ENCODE results near the gene PLEKHM3. TPM values are rescaled to one million over a fixed set of nuclear protein-coding genes. Genes with fewer than 3 reads are reported as not detected.

The PLEKHM3 gene
- total RNA-seq, 1 donor from 2014 or later, result 10.4 TPM

- no peak overlapping the region for H3K4me3 Mint-ChIP-seq (ENCODE audit: unreplicated experiment)
- H3K27ac Mint-ChIP-seq (ENCODE audit: unreplicated experiment), result no peak overlapping the region
- TF ChIP-seq, protein P1, sequence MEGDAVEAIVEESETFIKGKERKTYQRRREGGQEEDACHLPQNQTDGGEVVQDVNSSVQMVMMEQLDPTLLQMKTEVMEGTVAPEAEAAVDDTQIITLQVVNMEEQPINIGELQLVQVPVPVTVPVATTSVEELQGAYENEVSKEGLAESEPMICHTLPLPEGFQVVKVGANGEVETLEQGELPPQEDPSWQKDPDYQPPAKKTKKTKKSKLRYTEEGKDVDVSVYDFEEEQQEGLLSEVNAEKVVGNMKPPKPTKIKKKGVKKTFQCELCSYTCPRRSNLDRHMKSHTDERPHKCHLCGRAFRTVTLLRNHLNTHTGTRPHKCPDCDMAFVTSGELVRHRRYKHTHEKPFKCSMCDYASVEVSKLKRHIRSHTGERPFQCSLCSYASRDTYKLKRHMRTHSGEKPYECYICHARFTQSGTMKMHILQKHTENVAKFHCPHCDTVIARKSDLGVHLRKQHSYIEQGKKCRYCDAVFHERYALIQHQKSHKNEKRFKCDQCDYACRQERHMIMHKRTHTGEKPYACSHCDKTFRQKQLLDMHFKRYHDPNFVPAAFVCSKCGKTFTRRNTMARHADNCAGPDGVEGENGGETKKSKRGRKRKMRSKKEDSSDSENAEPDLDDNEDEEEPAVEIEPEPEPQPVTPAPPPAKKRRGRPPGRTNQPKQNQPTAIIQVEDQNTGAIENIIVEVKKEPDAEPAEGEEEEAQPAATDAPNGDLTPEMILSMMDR (IDR thresholded peaks at IDR 0.05; ENCODE audit: unreplicated experiment), result no peak
- peaks cover 3% of the 10 kb centered on the region for H3K27me3 Mint-ChIP-seq (ENCODE audit: unreplicated experiment)
- no peak for DNase-seq (ENCODE audit: low spot score)
- H3K36me3 Mint-ChIP-seq (ENCODE audit: low read depth, unreplicated experiment), result no peaks in the 10 kb centered on the region
- H3K4me1 Mint-ChIP-seq (ENCODE audit: unreplicated experiment), result peaks cover 8% of the 10 kb centered on the region
- H3K9me3 Mint-ChIP-seq (ENCODE audit: unreplicated experiment), result no peaks in the 10 kb centered on the region
Measured at GRCh38 chr2:207833251-207833751, 192.0 kb downstream of the PLEKHM3 start.

- DNase-seq (ENCODE audit: low spot score), result no peak
- Mint-ChIP-seq H3K9me3 (ENCODE audit: unreplicated experiment) (no peaks in the 10 kb centered on the region), H3K27ac (ENCODE audit: unreplicated experiment) (no peak overlapping the region), H3K4me3 (ENCODE audit: unreplicated experiment) (no peak overlapping the region), H3K36me3 (ENCODE audit: low read depth, unreplicated experiment) (no peaks in the 10 kb centered on the region), H3K4me1 (ENCODE audit: unreplicated experiment) (peaks cover 6% of the 10 kb centered on the region), H3K27me3 (ENCODE audit: unreplicated experiment) (peaks cover 3% of the 10 kb centered on the region)
- TF ChIP-seq, protein P1 (IDR thresholded peaks at IDR 0.05; ENCODE audit: unreplicated experiment), result no peak
Measured at GRCh38 chr2:207831584-207832248, 193.6 kb downstream of the PLEKHM3 start.

DNA sequence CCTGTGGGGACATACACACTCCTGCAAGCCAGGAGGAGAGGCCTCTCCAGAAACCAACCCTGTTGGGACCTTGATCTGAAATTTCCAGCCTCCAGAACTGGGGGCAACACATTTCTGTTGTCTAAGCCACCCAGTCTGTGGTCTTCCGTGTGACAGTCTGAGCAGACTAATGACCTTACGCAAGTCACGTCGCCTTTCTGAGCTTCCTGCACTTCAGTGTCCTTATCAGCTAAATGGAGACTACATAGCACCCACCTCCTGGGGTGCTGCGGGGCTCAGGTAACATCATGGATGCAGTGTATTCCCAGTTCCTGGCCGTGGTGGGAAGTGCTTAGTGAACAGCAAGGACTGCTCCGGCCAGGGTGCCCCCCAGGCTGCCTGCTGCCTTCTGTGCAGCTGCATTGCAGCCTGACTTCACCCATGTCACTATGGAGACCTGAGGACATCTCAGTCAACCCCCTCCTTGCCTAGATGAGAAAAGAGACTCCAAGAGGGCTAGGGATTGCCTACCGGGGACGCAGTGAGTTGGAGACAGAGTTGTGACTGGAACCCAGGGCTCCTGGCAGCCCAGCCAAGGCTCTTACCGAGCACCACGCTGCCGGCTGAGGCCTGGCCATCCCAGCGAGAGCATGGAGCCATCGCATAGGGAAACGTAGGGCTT is 194.4 kb downstream of the PLEKHM3 start:
- Mint-ChIP-seq H3K9me3 (ENCODE audit: unreplicated experiment) (no peaks in the 10 kb centered on the region), H3K4me3 (ENCODE audit: unreplicated experiment) (no peak overlapping the region), H3K36me3 (ENCODE audit: low read depth, unreplicated experiment) (no peaks in the 10 kb centered on the region), H3K27me3 (ENCODE audit: unreplicated experiment) (peaks cover 3% of the 10 kb centered on the region), H3K27ac (ENCODE audit: unreplicated experiment) (no peak overlapping the region), H3K4me1 (ENCODE audit: unreplicated experiment) (peaks cover 4% of the 10 kb centered on the region)
- TF ChIP-seq, protein P1 (IDR thresholded peaks at IDR 0.05; ENCODE audit: unreplicated experiment), result no peak
- DNase-seq (ENCODE audit: low spot score), result no peak

DNA sequence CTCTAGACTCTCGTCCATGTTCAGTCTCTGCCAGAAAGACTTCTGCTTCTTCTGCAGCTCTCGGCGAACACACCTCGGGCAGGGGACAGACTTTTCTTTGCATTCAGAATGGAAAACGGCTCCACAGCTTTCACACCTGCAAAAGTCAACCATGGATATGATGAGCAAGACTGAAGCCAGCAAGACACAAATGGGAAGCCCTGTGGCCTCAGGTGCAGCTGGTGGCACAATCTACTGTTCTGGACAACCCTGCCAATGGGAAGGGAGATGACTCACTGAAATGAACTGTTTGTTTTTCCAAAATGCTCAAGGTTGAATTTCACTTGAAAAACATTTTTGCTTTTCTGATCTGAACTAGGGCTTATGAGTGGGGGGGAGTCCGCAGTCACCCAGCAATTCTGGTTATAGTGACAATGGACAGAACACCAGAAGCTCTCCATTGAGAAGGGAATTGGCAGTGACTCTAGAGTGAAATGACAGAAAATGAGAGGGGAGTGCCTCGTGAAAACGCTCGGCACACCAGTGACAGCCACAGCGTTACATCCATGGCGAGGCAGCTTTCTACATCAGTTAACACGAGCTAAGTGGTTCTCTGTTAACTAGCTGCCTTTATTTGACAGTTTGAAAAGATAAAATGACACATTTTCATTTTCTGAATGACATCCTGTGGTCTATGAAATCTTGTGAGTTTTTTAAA is 196.8 kb downstream of the PLEKHM3 start:
- peaks cover 4% of the 10 kb centered on the region for H3K4me1 Mint-ChIP-seq (ENCODE audit: unreplicated experiment)
- no peak overlapping the region for H3K4me3 Mint-ChIP-seq (ENCODE audit: unreplicated experiment)
- H3K36me3 Mint-ChIP-seq (ENCODE audit: low read depth, unreplicated experiment), result no peaks in the 10 kb centered on the region
- H3K9me3 Mint-ChIP-seq (ENCODE audit: unreplicated experiment), result no peaks in the 10 kb centered on the region
- no peak for DNase-seq (ENCODE audit: low spot score)
- H3K27ac Mint-ChIP-seq (ENCODE audit: unreplicated experiment), result no peak overlapping the region
- peaks cover 3% of the 10 kb centered on the region for H3K27me3 Mint-ChIP-seq (ENCODE audit: unreplicated experiment)
- TF ChIP-seq, protein P1 (IDR thresholded peaks at IDR 0.05; ENCODE audit: unreplicated experiment), result no peak
